HPDE6-E6E7 (cell line): Measurements from ENCODE around the gene CARMIL1.
"Not testable (repeated sequence)": the region's sequence is repeated elsewhere in the genome, so short reads cannot be mapped to it uniquely, and the experiment has no call there.

Source experiments
- DNase-seq: peaks from one replicate; pipeline ENCODE4 v3.0.0; 2011; ENCODE audit warnings: missing footprints; ENCODE audit errors: extremely low spot score

CARMIL1 gene

DNA sequence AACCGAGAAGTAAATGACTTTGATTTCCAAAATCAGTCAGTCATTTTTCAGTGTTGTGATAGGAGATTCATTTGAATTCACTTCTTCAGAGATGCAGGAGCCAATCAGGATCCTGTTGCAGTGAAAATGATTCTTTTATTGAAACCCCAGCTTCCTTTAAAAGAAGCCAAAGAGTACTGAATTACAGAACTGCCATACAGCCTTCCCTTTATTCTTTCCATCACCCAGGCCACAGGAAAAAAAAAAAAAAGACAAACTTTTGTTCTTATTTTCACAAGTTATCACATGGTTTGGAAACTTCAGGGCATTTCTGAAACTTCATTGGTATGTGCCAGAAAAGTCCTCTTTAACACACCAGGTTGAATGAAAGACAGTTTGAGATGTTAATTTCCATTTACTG lies 1.8 kb upstream of the CARMIL1 start:
- no peak for DNase-seq

DNA sequence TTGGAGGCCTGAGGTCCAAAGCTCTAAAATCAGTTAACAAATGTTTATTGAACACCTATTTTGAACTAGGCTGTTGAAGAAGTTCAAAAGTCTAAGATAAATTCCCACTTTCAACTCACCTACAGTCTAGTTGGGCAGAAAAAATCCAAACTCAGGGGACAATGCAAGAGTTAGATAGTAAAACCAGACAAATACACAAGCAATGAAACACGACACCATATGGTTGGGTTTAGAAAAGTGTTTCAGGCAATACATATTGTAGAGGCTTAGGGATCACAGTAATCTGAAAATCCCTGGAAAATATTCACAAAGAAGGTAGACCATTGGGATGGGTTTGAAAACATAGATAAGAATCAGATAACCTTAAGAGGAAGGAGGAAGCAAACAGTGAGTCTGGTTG lies 1.3 kb upstream of the CARMIL1 start:
- DNase-seq: no peak

DNA sequence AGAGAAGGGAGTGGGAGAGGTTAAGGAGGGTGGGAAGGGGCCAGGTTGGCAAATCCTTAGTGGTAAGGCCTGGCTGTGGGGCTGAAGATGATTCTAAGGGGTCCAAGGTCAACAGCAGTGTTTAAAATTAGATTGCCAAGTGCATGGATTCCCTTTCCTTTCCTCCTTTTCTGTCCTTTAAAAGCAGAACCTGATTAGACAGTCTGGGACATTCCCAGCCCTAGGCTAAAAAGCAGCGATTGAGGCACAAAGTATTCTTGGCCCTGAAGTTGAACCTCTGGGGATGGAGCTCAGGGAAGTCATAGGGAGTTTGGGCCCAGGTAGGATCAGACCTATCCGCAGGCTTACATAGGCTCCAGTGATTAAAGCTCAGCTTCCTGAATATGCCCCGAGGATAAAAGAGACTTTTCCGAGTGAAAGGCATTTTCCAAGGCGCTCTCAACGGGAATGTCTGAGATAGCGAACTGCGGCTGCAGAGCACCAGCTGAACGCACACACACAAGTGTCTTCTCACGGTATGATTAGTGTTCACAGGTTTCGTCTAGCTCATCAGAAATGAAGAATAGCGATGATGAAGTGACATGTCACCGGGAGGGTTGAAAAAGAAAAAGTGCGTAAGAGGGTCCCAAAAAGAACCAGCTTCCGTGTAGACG lies 787 bp upstream of the CARMIL1 start:
- no peak for DNase-seq

DNA sequence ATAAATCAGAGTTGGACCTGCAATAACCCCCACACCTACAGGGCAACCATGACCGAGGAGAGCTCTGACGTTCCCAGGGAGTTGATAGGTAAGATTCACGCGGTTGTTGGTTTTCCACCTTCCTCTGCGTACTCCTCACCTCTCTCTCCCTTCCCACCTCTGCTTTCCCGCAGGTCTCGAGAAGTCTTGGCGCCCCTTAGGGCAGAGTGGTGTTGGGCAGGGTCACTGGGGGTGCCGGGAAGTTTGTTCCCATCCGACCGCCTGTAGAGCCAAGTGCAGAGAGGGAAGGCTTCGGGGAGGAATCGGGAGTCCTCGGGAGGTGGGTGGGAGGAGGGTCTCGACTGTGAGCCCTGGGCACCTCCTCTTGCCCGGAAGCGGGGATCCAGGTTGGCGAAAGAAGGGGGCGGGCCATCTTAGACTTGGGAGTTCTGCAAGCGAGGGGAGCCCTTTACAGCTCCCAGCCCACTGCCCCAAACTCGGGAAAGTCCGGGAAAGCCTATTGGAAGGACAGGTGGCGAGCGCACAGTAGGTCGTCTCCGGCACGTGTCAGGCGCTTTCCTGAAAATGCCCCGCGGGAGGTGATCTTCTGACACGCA lies 672 bp downstream of the CARMIL1 start:
- DNase-seq: peak; percentile 29

DNA sequence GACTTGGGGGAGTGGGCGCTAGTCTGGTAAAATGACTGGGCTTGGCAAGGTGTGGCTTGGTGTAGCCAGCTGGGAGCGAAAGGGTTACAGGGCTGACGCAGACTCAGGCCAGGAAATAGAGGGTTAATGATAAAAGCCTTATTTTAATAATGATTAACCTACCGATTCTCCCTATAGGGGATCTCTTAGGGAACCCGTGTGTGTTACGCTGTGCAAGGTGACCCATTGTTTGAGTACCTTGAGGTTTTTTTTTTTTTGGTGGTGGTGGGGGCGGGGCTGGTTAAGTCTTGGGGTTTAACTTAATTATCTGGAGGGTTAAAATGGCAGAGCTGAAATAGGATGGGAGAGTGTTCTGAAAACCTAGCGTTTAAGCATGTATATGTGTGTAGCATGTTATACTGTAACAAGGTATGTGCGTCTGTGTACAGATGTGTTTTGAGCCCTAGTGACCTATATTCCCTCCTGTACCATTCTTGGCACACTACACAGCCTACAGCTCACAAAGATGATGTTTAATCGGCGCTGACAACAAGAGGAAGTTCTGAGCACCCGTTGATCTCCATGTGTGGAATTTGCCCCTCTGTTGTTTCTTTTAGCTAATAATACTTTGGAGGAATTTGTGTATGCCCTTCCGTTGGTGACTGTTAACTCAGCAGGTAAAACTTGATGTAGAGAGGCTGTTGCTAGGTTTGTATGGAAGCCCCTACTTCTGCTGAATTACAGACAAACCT lies 1.3 kb downstream of the CARMIL1 start:
- DNase-seq: peak; percentile 16

DNA sequence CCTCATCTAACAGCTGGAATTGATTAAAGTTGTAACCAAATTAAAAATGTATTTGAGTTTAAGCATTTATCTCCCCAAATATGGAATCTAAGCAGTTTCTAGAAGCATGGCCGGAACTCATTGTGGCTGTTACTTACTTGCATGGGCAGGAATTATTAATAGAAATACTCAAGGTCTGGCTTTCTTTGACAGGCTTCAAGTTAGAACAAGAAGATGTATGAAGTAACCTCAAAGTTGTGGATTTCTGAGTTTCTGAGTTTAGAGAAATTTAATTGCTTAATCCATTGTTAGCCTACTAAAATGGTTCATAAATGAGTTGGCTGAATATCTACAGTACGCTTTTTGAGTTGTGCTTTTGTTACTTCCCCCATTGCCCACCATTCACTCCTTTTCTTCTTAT lies 7.7 kb downstream of the CARMIL1 start:
- peak; percentile 12 for DNase-seq

DNA sequence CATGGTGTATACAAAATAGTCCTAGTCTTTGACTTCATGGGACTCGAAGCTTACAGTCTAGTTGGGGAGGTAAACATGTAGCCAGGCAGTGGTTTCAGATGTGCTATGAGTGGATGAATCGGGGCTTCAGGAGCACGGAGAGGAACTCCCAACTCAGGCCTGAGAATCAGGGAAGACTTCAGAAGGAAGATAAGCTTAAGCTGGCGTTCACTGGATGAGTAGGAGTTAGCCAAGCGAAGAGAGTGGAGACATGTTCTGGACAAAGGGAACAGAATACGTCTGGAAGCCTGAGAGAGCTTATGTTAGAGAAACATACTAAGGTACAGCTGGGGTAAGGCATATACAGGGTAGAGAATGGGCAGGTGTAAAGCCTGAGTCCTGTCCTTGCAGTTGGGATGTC lies 8.8 kb downstream of the CARMIL1 start:
- DNase-seq: no peak

DNA sequence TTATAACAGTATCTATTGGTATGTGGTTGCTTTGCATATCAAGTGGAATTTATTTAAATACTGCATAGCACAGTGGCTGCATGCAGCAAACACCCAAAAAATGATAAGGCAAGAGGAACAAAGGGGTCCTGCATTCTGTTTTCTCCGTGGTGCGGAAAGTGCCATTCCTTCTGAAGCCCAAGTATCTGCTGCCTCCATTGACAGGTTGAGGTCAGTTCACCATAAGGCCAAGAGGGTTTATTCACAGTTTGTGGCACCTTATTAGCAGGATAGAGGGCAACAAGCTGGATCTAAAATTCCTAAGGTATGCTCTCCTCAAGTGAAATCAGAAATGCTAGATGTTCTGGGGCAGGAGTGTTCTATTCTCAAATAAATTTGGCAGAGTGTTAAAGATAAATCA lies 9.3 kb downstream of the CARMIL1 start:
- DNase-seq: no peak

DNA sequence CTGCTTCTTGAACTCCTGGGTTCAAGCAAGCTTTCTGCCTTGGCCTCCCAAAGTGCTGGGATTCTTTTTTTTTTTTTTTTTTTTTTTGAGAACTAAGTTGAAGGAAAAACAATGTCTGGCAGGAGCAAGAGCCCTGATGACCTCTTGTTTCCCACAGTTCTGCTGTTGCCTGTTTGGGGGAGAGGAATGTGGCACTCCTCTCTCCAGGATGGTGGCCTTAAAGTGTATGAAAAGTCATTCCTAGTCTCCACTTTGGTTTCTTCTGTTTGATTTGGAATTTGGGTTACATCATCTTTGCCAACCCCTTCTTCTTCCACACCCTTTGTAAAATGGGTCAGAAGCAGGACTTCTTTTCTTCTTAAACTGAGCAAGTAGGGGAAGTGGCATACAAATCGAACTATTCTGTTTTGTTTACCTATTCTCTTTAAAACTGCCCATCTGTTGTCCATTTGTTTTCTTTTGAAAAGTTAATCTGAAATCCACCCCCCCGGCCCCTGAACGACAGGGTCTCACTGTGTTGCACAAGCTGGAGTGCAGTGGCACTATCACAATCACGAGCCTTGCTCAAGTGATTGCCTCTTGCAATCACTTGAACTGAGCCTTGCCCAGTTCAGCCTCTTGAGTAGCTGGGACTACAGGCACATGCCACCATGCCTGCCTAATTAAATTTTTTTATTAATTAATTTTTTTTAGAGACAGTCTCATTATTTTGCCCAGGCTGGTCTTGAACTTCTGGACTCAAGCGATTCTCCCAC lies 11.3 kb downstream of the CARMIL1 start:
- no peak for DNase-seq

DNA sequence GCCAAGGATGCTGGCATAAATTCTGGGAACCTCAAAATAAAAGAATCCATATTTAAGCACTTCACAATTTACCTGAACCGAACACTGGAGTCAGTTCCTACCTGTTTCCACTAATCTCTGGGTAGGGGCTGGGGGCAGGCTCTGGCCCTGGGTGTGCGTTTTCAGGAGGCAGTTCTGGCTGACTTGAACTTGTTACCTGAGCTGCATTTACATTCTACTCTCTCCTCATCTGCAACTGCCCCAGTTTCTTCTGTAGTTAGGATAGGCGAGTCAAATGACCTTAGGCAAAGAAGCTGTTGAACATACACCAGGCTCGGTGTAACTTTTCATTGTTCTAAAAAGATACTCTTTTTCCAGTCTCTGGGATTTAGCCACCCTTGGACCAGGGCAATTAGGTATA lies 13.2 kb downstream of the CARMIL1 start:
- DNase-seq: no peak

DNA sequence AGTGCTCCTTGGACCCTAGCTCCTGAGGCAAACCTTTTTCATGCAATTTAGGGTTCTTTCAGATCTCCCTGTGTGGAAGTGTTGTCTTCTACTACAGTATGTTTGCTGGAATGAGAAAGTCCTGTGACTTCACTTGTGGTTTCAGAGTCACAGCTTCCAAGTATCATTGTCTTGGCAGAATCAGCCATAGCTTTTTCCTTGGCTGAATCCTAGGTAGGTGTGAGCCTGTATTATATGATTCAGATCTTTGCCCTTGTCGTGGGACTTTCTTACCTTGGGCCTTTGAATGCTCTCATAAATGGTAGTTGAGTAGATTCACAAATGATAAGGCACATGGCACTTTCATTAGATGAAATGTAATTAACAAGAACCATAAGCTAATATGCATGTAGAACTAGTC lies 16.5 kb downstream of the CARMIL1 start:
- no peak for DNase-seq

DNA sequence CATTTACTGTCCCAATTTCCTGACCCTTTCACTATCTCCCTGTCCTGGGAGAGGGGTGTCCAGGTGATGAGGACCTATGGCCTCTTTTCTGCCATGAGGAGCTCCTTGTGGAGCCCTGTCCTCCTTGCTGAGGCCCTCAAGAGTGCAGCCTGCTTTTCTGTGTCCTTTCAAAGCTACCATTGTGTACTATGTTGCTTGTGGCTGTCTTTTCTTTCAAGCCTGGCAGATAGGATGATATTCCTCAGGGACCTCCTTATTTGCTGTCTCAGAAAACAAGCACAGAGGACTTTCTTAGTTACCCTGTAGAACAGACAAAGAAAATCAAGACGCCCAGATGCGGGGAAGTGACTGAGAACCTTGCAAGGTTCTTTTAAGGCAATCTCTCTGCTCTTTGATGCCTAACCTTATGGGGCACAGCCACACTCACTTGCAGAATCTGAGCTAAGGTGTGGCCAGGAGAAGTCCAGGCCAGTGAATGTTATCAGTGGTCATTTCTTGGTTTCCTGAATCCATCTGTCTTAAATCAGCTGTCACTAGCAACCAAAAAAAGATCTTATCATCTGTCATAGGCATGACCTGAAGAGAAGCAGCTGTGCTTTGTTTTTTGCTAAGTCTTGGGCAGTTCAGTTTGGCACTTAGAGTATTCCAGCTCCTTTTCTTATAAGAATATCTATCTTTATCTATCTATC lies 17.2 kb downstream of the CARMIL1 start:
- DNase-seq: no peak

DNA sequence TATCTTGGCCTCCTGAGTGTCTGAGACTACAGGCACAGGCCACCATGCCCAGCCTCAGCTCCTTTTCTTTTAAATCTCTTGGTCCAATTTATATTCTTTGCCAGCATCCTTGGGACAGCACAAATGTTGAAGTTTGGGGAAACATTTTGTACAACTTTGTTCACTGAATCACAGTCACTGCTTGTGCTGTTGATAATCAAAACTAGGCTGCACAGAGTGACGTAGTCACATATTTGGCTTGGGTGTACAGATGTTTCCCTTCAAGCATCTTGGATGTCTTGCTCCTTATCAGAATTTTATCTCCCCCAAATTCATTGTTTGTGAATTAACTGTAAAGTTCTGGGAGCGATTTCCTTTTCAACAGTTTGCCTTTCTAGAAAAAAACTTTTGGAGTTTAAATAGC lies 17.9 kb downstream of the CARMIL1 start:
- no peak for DNase-seq

DNA sequence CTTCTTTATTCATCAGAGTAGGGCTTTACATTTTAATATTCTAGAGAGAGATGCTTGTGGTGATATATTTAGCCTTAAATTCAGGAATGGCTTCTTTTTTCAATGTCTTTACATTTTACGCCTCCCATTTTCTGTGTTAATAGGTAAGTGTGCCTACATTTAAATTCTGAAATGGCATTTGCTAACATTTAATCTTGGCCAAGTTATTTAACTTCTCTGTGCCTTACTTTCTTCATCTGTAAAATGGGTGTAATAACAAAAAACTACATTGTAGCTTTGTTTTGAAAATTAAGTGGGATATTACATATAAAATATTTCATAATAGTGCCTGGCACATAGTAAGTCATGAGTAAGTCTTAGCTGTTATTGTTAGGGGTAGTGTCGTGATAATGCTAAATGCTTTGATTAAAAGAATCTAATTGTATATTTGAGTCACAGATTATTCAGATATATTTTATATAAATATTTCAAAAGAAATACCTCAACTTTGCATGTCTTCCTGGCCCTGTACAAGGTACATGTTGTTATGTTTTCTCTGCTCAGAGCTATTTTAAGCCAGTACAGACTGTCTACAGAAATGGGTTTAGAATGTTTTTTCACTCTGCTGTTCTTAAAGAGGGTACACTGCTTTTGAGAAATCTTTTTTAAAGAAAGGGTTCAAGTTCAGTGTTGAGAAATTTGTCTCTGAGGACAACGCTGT lies 18.8 kb downstream of the CARMIL1 start:
- no peak for DNase-seq

DNA sequence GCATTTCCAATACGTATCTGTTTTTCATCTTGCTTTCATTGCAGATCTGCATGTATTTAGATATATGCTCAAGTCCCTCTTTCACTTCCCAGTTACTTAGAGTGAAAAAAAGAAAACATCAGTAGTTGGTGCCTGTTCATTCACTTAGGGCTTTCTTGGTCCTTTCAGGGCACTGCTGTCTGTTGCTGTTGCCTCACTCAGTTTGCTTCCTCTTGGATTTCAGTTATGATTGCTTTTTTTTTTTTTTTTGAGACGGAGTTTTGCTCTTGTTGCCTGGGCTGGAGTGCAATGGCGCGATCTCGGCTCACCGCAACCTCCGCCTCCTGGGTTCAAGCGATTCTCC lies 19.3 kb downstream of the CARMIL1 start:
- not testable (repeated sequence) for DNase-seq

DNA sequence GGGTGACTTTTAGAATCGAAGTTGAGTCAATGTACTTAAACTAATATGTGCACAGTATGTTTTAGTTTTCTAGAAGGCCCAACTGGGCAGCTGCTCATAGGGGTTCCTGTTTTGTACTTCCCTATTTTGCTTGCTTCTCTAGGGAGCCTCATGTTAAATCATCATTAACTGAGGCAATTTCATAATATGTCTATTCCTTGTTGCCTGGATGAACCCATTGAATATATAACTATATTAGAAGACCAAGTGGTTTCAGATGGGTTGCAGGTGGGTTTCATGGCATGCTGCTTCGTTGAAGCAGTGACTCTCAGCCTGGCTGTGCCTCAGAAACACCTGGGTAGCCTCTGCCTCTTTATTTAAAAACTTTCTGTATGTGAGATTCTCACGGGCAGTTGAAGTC lies 22.2 kb downstream of the CARMIL1 start:
- no peak for DNase-seq

DNA sequence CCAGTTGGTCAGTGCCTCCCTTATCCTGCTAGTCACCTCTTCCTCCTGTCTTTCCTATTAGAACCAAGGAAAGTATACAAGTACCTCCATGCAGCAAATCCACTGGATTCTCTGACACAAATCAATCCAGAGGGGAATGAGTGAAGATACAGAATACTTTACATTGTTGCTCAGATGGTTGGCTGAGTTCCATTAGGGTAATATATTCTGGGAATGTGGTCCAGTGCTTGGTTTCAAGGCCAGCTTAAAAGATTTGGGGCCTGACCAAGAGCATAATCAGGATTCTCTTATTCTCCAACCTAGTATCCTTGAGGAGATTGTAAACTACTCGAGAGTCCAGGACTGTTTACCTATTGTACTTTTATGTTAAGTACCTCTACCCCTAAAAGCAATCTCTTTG lies 23.0 kb downstream of the CARMIL1 start:
- DNase-seq: no peak

DNA sequence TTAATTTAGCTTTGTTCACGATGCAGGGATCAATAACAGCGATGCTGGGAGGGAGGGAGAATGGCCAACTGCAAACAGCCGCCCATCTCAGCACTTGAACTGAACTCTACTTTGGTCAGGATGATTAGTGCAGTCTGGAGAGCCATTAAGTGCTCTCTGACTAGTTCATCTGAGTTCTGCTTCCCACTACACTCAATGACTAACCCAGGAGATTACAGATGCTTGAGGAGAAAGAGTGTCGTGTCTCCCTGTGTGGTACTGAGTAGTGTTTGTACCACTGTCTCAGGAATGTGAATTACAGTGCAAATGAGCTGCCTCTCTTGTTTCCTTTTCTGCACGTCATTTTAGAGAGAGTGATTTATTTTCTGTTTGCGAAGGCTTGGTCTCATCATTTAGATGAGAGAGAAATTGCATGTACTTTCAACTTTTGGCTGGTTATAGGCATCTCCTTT lies 23.5 kb downstream of the CARMIL1 start:
- no peak for DNase-seq

DNA sequence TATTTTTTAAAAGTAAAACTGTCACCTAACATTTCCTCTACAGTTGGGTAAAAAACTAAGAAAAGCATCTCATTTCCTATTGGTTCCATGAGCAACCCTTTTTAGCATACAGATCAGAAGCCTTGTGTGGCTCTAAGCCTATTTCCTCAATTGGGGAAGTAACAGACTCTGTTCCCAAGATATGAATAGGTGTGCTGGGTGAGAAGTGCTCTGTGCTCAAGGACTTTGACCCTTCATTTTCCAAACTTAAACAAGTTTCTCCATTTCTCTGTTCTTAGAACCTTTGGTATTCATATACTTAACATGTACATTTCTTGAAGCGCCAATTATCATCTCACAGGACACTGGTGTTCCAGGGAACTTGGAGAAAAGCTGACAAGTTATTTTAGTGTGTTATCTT lies 24.1 kb downstream of the CARMIL1 start:
- no peak for DNase-seq

DNA sequence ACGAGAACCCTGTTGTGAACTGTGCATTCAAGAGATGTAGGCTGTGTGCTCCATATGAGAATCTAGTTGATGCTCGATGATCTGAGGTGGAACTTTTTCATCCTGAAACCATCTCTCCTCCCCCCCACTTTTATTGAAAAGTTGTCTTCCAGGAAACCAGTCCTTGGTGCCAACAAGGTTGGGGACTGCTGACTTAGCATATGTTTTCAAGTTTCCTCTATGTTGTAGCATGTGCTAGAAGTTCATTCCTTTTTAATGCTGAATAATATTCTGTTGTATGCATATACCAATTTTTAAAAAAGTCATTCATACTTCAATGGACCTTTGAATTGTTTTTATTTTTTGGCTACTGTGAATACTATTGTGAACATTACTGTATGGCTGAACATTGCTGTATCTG lies 27.2 kb downstream of the CARMIL1 start:
- no peak for DNase-seq

DNA sequence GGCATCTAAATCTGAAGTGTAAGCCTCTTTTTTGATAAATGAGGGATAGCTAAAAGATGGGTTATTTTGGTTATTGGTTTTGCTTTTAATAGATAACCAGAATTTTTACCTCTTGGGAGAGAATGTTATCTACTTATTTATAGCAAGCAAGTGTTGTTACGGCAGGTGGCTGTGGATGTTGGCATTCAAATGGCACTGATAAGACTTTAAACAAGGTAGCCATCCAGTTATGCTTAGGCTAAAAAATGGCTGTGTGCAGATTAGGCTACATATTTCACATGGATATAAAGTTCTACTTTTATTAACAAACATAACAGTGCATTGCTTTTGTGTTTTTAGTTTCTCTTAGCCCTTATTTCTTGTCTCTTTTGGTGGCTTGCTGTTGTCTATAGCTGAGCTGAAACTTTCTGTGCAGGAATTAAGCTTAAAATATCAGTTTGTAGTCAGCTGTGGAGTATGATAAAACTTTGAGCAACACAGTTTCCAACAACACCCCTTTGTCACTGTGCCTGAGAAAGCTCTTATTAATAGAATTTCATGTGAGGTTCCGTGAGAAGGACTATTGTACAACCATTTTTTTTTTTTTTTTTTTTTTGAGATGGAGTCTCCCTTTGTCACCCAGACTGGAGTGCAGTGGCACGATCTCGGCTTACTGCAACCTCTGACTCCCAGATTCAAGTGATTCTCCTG lies 28.8 kb downstream of the CARMIL1 start:
- no peak for DNase-seq
